Vagina (tissue), 2 donors: Measurements from ENCODE around the gene AK4. TPM values are rescaled to one million over a fixed set of nuclear protein-coding genes. Genes with fewer than 3 reads are reported as not detected.
"Not testable (repeated sequence)": the region's sequence is repeated elsewhere in the genome, so short reads cannot be mapped to it uniquely, and the experiment has no call there.

ENCODE experiments used
- DNase-seq, 2 donors: peaks; one replicate each; pipeline ENCODE4 v3.0.0-alpha.2; 2017; ENCODE audit errors: extremely low spot score in 2 of 2
- H3K27ac ChIP-seq: fragments of 200-600 bp; sonication (generic); one replicate; pipeline ENCODE4 v1.5.1; 2019
- H3K27me3 ChIP-seq: fragments of 200-600 bp; sonication (generic); one replicate; pipeline ENCODE4 v1.5.1; 2019
- H3K36me3 ChIP-seq, 2 donors: fragments of 200-600 bp; sonication (generic); one replicate each; pipeline ENCODE4 v1.5.1; 2017 to 2019
- H3K4me1 ChIP-seq: fragments of 200-600 bp; sonication (generic); one replicate; pipeline ENCODE4 v1.5.1; 2019
- H3K4me3 ChIP-seq, 2 donors: fragments of 200-600 bp; sonication (generic); 1 replicate in 1 of 2; 2 replicates in 1 of 2; pipeline ENCODE4 v1.5.1; 2016 to 2019
- H3K9me3 ChIP-seq: fragments of 200-600 bp; sonication (generic); one replicate; pipeline ENCODE4 v1.5.1; 2019
- POLR2A ChIP-seq, 2 donors: fragments of 450-650 bp; IDR thresholded peaks; one replicate each; pipeline ENCODE4 v1.6.1; 2017; ENCODE audit warnings: antibody characterized with exemption in 2 of 2, mild to moderate bottlenecking in 2 of 2, moderate library complexity in 2 of 2
- POLR2AphosphoS5 ChIP-seq, 2 donors: sonication (generic); formaldehyde crosslinking; IDR thresholded peaks; one replicate each; pipeline ENCODE4 v1.9.0; 2017; ENCODE audit warnings: antibody characterized with exemption in 2 of 2, mild to moderate bottlenecking in 2 of 2, low read depth in 1 of 2; ENCODE audit not compliant: insufficient read depth in 1 of 2
- intact Hi-C: fragments of 100-400 bp; cut with DNase I; formaldehyde crosslinking; loops from one replicate; pipeline ENCODE4 v1.15.1; 2023
- total RNA-seq: library from RNA; depleted of rRNA; stranded (reverse); fragments of >200 nt; gene quantifications from one replicate; pipeline ENCODE4 v1.2.3, GENCODE V29; 2016
- TF ChIP-seq, protein P1 (sequence below), 3 experiments: fragments of 450-650 bp in 2 of 3; fragments of 200-600 bp in 1 of 3; sonication (generic) in 1 of 3; IDR thresholded peaks; one replicate each; pipeline ENCODE4 v1.5.1; 2017 to 2019; ENCODE audit warnings: antibody characterized with exemption in 3 of 3, mild to moderate bottlenecking in 2 of 3, moderate library complexity in 2 of 3

AK4 gene
- total RNA-seq, result 22.1 TPM

DNA sequence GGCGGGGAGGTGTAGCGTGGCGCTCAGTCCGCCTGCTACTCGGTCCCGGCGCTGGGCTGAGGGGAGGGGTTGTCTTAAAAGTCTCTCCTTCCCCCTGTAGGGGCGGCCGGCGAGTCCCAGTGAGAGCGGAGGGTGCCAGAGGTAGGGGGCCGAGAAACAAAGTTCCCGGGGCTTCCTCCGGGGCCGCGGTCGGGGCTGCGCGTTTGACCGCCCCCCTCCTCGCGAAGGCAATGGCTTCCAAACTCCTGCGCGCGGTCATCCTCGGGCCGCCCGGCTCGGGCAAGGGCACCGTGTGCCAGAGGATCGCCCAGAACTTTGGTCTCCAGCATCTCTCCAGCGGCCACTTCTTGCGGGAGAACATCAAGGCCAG, at the start of gene AK4:
Gene AK4, plus strand, starts transcription at position 26 of the 370 bp plus-strand sequence. Its CDS starts 205 bp downstream, at position 231.
- Histone ChIP-seq H3K4me1 (peaks cover 13% of the 10 kb centered on the region), H3K27ac (peak within 1 kb of the TSS; percentile 83), H3K4me3 (peak within 1 kb of the TSS; percentile 63 to 86)
- H3K27me3 ChIP-seq, DNase-seq, H3K9me3 ChIP-seq, H3K36me3 ChIP-seq: not testable (repeated sequence)
- intact Hi-C loops, result loop anchor here (10.0 kb wide), 1 partner anchor 57 kb away; no protein-coding TSS in a partner anchor

DNA sequence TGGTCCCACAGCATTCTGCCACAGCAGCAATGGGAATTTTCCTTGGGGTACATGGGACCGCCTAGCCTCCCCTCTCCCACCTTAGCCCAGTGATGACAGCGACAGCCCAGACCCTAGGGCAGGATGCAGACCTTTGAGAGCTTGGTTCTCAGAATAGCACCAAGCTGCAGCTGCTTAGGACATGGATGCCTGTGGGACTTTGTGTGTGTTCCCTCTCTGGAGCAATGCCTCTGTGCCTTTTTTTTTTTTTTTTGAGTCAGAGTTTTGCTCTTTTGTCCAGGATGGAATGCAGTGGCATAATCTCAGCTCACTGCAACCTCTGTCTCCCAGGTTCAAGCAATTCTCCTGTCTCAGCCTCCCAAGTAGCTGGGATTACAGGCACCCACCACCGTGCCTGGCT, 44.2 kb upstream of the AK4 start:
- Histone ChIP-seq H3K4me3 (no peak overlapping the region), H3K27ac (no peak overlapping the region), H3K4me1 (no peaks in the 10 kb centered on the region), H3K9me3 (no peaks in the 10 kb centered on the region), H3K27me3 (no peaks in the 10 kb centered on the region), H3K36me3 (no peaks in the 10 kb centered on the region)
- intact Hi-C loops, result no loop called here
- no peak for DNase-seq
- TF ChIP-seq, protein P1, sequence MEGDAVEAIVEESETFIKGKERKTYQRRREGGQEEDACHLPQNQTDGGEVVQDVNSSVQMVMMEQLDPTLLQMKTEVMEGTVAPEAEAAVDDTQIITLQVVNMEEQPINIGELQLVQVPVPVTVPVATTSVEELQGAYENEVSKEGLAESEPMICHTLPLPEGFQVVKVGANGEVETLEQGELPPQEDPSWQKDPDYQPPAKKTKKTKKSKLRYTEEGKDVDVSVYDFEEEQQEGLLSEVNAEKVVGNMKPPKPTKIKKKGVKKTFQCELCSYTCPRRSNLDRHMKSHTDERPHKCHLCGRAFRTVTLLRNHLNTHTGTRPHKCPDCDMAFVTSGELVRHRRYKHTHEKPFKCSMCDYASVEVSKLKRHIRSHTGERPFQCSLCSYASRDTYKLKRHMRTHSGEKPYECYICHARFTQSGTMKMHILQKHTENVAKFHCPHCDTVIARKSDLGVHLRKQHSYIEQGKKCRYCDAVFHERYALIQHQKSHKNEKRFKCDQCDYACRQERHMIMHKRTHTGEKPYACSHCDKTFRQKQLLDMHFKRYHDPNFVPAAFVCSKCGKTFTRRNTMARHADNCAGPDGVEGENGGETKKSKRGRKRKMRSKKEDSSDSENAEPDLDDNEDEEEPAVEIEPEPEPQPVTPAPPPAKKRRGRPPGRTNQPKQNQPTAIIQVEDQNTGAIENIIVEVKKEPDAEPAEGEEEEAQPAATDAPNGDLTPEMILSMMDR (IDR thresholded peaks at IDR 0.05), result no peak
- TF ChIP-seq POLR2AphosphoS5 (IDR thresholded peaks at IDR 0.05; ENCODE audit: insufficient read depth in 1 of 2, low read depth in 1 of 2), result no peak
- TF ChIP-seq POLR2A (IDR thresholded peaks at IDR 0.05), result no peak

DNA sequence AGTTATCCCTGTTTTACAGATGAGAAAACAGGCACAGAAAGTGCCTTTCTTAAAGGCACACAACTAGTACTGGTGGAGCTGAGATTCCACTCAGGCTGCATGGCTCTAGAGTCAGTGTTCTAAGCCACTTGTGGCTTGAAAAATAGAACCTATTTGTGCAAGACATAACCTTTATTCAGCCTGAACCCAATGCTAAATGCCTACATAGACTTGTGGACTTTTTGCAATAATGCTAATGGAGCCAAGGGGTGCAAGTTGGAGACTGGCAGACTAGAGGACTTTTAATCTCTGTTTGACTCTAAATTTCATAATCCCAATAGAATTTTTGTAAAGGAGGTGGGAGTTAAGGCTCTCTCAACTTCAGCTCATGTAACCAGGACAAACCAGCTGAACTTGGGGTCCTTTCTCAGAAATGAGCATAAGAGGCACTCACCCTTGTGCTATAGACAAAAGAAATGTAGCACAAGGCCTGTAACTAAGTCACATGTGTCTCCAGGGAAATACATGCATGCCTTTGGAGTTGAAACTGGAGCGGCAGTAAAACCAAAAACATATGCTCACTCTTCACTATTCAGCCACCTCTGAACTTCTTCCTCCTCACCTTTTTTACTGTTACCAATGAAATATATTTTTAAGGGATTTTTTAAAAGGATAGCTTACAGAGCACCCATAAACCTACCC, 43.0 kb upstream of the AK4 start:
- Histone ChIP-seq H3K9me3 (no peaks in the 10 kb centered on the region), H3K4me1 (no peaks in the 10 kb centered on the region), H3K27me3 (no peaks in the 10 kb centered on the region), H3K36me3 (no peaks in the 10 kb centered on the region), H3K27ac (no peak overlapping the region), H3K4me3 (no peak overlapping the region)
- no peak for TF ChIP-seq POLR2AphosphoS5 (IDR thresholded peaks at IDR 0.05; ENCODE audit: insufficient read depth in 1 of 2, low read depth in 1 of 2)
- TF ChIP-seq, protein P1 (IDR thresholded peaks at IDR 0.05), result no peak
- no peak for TF ChIP-seq POLR2A (IDR thresholded peaks at IDR 0.05)
- DNase-seq, result no peak
- intact Hi-C loops, result no loop called here

- DNase-seq, result no peak
- H3K27me3 ChIP-seq, result no peaks in the 10 kb centered on the region
- no peaks in the 10 kb centered on the region for H3K4me1 ChIP-seq
- H3K9me3 ChIP-seq, result no peaks in the 10 kb centered on the region
- no peak overlapping the region for H3K4me3 ChIP-seq
- intact Hi-C loops, result no loop called here
- no peaks in the 10 kb centered on the region for H3K36me3 ChIP-seq
- H3K27ac ChIP-seq, result no peak overlapping the region
- TF ChIP-seq POLR2A (IDR thresholded peaks at IDR 0.05), result no peak
These were observed 42.4 kb upstream of the AK4 start for GRCh38 chr1:65105596-65105995.

DNA sequence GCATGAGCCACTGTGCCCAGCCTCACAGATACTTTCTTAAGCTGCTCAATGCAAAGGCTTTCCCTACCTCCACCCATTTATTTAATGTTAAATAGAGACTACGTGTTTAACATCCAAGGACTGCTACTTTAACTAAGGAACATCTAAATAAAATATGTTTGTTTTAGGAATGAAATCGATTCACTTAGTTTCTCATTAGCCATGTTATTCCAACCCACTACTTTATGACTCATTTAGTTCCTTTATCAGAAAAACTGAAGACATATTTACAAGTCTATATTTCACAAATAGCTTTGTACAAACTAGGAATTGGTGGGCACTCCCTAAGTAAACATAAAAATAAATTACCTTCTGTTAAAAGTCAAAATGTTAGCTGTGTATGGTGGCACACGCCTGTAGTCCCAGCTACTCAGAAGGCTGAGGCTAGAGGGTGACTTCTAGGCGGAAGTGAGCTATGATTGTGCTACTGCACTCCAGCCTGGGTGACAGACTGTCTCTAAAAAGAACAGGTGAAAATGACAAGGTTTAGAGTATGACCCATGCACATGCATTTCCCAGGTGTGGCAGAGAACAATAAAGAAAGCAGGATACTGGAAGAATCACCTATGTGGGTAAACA, 39.9 kb upstream of the AK4 start:
- H3K4me3 ChIP-seq, result no peak overlapping the region
- intact Hi-C loops, result no loop called here
- H3K4me1 ChIP-seq, result no peaks in the 10 kb centered on the region
- no peak for TF ChIP-seq POLR2A (IDR thresholded peaks at IDR 0.05)
- TF ChIP-seq, protein P1 (IDR thresholded peaks at IDR 0.05), result no peak
- no peaks in the 10 kb centered on the region for H3K27me3 ChIP-seq
- no peaks in the 10 kb centered on the region for H3K9me3 ChIP-seq
- no peak for DNase-seq
- no peak overlapping the region for H3K27ac ChIP-seq
- no peaks in the 10 kb centered on the region for H3K36me3 ChIP-seq

DNA sequence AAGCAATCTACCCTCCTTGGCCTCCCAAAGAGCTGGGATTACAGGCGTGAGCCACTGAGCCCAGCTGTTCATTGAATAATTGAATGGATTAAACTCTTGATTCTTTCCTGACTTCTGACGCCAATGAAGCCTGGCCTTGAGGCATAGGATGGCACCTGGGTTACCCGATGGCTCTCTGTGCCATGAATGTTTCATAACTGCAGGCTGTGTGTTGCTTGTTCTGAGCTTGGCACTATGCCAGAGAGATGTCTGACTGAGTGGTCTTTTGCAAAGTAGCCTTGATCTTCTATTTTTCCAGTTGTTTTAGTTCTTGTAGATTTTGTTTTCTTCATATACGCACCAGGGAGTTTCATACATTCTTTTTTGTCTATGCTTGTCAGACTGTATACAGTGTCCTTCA, 38.5 kb upstream of the AK4 start:
- DNase-seq, result no peak
- Histone ChIP-seq H3K4me1 (no peaks in the 10 kb centered on the region), H3K36me3 (no peaks in the 10 kb centered on the region), H3K27me3 (no peaks in the 10 kb centered on the region), H3K4me3 (no peak overlapping the region), H3K27ac (no peak overlapping the region), H3K9me3 (no peaks in the 10 kb centered on the region)
- TF ChIP-seq POLR2A (IDR thresholded peaks at IDR 0.05) (no peak), POLR2AphosphoS5 (IDR thresholded peaks at IDR 0.05; ENCODE audit: insufficient read depth in 1 of 2, low read depth in 1 of 2) (no peak)
- TF ChIP-seq, protein P1 (IDR thresholded peaks at IDR 0.05), result no peak
- intact Hi-C loops, result no loop called here
